SJCRH30 (cell line): ENCODE measurements around the gene MRS2. TPM values are rescaled to one million over a fixed set of nuclear protein-coding genes. Genes with fewer than 3 reads are reported as not detected.
"Not testable (repeated sequence)": the region's sequence is repeated elsewhere in the genome, so short reads cannot be mapped to it uniquely, and the experiment has no call there.

ENCODE experiments used
- DNase-seq, 2 experiments: peaks; one replicate each; pipeline ENCODE4 v3.0.0-alpha.2; 2015 to 2020
- H3K27ac ChIP-seq: fragments of 250-450 bp; sonication (Bioruptor Pico); 2 replicates; pipeline ENCODE4 v1.5.1; 2020; ENCODE audit warnings: mild to moderate bottlenecking, moderate library complexity
- H3K27me3 ChIP-seq: fragments of 250-450 bp; sonication (Bioruptor Pico); 2 replicates; pipeline ENCODE4 v1.5.1; 2020; ENCODE audit warnings: mild to moderate bottlenecking, moderate library complexity
- H3K36me3 ChIP-seq: fragments of 250-450 bp; sonication (Bioruptor Pico); 2 replicates; pipeline ENCODE4 v1.5.1; 2020; ENCODE audit warnings: mild to moderate bottlenecking, moderate library complexity
- H3K4me1 ChIP-seq: fragments of 250-450 bp; sonication (Bioruptor Pico); 2 replicates; pipeline ENCODE4 v1.5.1; 2020; ENCODE audit warnings: mild to moderate bottlenecking, moderate library complexity
- H3K4me3 ChIP-seq: fragments of 250-450 bp; sonication (Bioruptor Pico); 2 replicates; pipeline ENCODE4 v1.5.1; 2020; ENCODE audit warnings: mild to moderate bottlenecking, moderate library complexity
- H3K9me3 ChIP-seq: fragments of 250-450 bp; sonication (Bioruptor Pico); replicated peaks from 2 replicates; pipeline ENCODE4 v1.5.1; 2020; ENCODE audit warnings: mild to moderate bottlenecking, moderate library complexity
- total RNA-seq: library from RNA; depleted of rRNA; stranded (reverse); fragments of >200 nt; shearing (Covaris generic); gene quantifications from 2 replicates; pipeline ENCODE4 v1.2.3, GENCODE V29; 2014

MRS2 gene
- total RNA-seq, 1 experiment from 2014 or later: 14.4 TPM

- DNase-seq: no peak
- no peaks in the 10 kb centered on the region for H3K4me1 ChIP-seq
- no peaks in the 10 kb centered on the region for H3K27me3 ChIP-seq
- no peak overlapping the region for H3K27ac ChIP-seq
- H3K9me3 ChIP-seq: no peaks in the 10 kb centered on the region
- no peaks in the 10 kb centered on the region for H3K36me3 ChIP-seq
- H3K4me3 ChIP-seq: no peak overlapping the region
Observed at GRCh38 chr6:24381476-24382219, 21.1 kb upstream of the MRS2 start.

DNA sequence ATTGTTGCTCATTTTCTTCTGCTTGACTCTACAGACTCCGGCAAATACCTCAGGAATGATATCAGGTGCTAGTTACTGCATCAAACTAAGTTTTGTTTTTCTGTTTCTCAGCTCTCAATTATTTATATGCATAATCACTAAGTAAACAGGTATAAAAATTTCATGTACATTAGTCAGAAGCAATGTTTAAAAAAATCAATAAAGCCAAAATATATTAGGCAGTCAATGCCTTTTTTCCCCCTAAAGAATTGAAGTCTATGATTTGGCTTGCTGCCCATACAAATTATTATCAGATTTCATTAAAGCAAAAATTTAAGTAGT is 20.6 kb upstream of the MRS2 start:
- Histone ChIP-seq H3K36me3 (no peaks in the 10 kb centered on the region), H3K27me3 (no peaks in the 10 kb centered on the region), H3K4me1 (no peaks in the 10 kb centered on the region), H3K27ac (no peak overlapping the region), H3K9me3 (no peaks in the 10 kb centered on the region), H3K4me3 (no peak overlapping the region)
- DNase-seq: no peak

DNA sequence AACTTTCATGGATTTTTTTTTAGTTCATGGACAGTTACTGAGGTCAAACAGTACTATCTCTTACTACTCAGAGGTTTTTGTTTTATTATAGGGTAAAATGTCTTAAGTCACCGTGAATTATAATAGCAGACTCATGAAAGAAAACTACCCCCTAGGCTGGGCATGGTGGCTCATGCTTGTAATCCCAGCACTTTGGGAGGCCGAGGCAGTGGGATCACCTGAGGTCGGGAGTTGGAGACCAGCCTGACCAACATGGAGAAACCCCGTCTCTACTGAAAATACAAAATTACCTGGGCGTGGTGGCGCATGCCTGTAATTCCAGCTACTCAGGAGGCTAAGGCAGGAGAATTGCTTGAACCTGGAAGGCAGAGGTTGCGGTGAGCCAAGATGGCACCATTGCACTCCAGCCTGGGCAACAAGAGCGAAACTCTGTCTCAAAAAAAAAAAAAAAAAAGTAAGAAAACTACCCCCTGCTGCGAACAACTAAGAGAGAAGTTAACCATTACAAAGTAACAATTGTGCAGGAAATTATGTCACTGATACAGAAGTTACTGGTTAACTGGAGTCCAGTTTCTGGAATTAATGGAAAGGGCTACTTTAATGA is 19.7 kb upstream of the MRS2 start:
- not testable (repeated sequence) for DNase-seq, H3K9me3 ChIP-seq, H3K27me3 ChIP-seq, H3K27ac ChIP-seq, H3K36me3 ChIP-seq, H3K4me1 ChIP-seq, H3K4me3 ChIP-seq

DNA sequence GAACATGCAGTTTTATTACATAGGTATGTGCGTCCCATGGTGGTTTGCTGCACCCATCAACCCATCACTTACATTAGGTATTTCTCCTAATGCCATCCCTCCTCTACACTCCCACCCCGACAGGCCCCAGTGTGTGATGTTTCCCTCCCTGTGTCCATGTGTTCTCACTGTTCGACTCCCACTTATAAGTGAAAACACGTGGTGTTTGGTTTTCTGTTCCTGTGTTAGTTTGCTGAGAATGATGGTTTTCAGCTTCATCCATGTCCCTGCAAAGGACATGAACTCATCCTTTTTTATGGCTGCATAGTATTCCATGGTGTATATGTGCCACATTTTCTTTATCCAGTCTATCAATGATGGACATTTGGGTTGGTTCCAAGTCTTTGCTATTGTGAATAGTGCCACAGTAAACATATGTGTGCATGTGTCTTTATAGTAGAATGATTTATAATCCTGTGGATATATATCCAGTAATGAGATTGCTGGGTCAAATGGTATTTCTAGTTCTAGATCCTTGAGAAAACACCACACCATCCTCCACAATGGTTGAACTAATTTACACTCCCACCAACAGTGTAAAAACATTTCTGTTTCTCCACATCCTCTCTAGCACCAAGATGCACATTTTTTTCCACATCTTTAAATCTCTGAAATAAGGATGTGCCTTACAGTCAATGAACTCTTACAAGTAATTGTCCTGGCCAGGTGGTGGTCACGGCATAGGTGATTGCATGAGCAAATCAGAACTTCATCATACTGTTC is 18.2 kb upstream of the MRS2 start:
- DNase-seq, H3K4me1 ChIP-seq, H3K9me3 ChIP-seq, H3K36me3 ChIP-seq, H3K27me3 ChIP-seq, H3K4me3 ChIP-seq, H3K27ac ChIP-seq: not testable (repeated sequence)

- H3K4me1 ChIP-seq: no peaks in the 10 kb centered on the region
- no peaks in the 10 kb centered on the region for H3K36me3 ChIP-seq
- no peak overlapping the region for H3K27ac ChIP-seq
- no peaks in the 10 kb centered on the region for H3K27me3 ChIP-seq
- no peak for DNase-seq
- no peaks in the 10 kb centered on the region for H3K9me3 ChIP-seq
- no peak overlapping the region for H3K4me3 ChIP-seq
Observed at GRCh38 chr6:24385536-24386269, 17.0 kb upstream of the MRS2 start.

DNA sequence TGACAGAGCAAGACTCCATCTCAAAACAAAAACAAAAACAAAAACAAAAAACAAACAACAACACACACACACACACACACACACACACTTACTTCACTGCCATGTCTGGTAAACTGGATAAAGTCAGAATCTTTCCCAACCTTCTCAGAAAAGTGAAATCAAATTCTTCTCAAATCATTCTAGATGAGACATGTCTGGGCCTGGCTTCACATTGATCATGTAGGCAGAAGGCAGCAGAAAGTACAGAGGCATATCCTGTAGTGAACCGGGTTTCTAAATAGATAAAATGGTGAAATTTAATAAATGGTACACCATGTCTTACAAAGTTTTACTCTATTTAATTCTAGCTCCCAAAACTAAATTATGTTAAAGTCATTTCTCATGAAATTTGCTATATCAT is 14.9 kb upstream of the MRS2 start:
- DNase-seq: no peak
- no peak overlapping the region for H3K4me3 ChIP-seq
- no peaks in the 10 kb centered on the region for H3K9me3 ChIP-seq
- no peaks in the 10 kb centered on the region for H3K27me3 ChIP-seq
- H3K27ac ChIP-seq: no peak overlapping the region
- H3K36me3 ChIP-seq: no peaks in the 10 kb centered on the region
- no peaks in the 10 kb centered on the region for H3K4me1 ChIP-seq

GRCh38 chr6:24391208-24391607 is 11.5 kb upstream of the MRS2 start:
- no peaks in the 10 kb centered on the region for H3K4me1 ChIP-seq
- no peak for DNase-seq

GRCh38 chr6:24391756-24392405 is 10.9 kb upstream of the MRS2 start:
- Histone ChIP-seq H3K4me3 (no peak overlapping the region), H3K27me3 (no peaks in the 10 kb centered on the region), H3K27ac (no peak overlapping the region), H3K36me3 (no peaks in the 10 kb centered on the region), H3K9me3 (no peaks in the 10 kb centered on the region), H3K4me1 (no peaks in the 10 kb centered on the region)
- DNase-seq: no peak

More at GRCh38 chr6:24391208-24391607, 11.5 kb upstream of the MRS2 start:
- Histone ChIP-seq H3K4me3 (no peak overlapping the region), H3K9me3 (no peaks in the 10 kb centered on the region), H3K27ac (no peak overlapping the region), H3K36me3 (no peaks in the 10 kb centered on the region), H3K27me3 (no peaks in the 10 kb centered on the region)

DNA sequence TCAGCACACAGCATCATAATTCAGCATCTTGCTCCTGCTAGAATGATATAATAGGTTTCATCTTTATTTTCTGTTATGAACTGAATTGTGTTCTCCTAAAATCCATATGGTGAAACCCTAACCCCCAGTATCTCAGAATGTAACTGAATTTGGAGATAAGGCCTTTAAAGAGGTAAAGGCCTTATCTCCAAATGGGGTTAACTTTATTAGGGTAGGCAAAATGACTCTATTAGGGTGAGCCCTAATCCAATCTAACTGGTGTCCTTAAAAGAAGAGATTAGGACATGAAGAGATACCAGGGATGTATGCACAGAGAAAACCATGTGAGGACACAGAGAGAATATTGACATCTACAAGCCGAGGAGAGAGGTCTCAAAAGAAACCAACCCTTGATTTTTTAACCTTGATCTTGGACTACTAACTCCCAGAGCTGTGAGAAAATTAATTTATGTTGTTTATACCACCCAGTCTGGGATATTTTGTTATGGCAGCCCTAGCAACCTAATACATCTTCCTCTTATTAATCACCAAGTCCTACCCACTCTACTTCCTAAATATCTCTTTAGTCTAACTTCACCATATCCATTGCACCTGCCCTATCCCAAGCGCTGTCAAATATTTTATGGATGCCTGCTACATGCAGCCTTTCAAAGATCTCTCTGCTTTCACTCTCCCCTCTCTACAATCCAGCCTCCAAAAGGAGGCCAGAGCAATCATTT is 8.5 kb upstream of the MRS2 start:
- Histone ChIP-seq H3K36me3 (no peaks in the 10 kb centered on the region), H3K4me1 (no peaks in the 10 kb centered on the region), H3K27me3 (no peaks in the 10 kb centered on the region), H3K4me3 (no peak overlapping the region), H3K27ac (no peak overlapping the region), H3K9me3 (no peaks in the 10 kb centered on the region)
- no peak for DNase-seq

GRCh38 chr6:24394780-24395437 is 7.8 kb upstream of the MRS2 start:
- Histone ChIP-seq H3K4me1 (no peaks in the 10 kb centered on the region), H3K27me3 (no peaks in the 10 kb centered on the region), H3K9me3 (no peaks in the 10 kb centered on the region), H3K27ac (no peak overlapping the region), H3K36me3 (no peaks in the 10 kb centered on the region), H3K4me3 (no peak overlapping the region)
- DNase-seq: no peak

DNA sequence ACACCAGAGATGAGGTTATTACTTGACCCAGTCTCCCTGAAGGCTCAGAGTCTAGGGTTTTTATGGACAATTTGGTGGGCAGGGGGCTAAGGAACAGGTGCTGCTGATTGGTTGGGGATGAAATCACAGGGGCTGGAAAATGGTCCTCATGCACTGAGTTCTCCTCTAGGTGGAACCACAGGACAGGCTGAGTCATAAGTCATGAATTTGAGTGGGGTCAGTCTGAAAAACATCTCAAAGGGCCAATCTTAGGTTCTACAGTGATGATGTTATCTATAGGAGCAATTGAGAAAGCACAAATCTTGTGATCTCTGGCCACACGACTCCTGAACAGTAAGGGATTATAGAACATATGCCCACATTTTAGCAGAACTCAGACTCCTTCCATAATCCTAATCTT is 5.9 kb upstream of the MRS2 start:
- DNase-seq: no peak
- Histone ChIP-seq H3K27ac (no peak overlapping the region), H3K36me3 (no peaks in the 10 kb centered on the region), H3K4me3 (no peak overlapping the region), H3K4me1 (no peaks in the 10 kb centered on the region), H3K27me3 (no peaks in the 10 kb centered on the region), H3K9me3 (no peaks in the 10 kb centered on the region)

DNA sequence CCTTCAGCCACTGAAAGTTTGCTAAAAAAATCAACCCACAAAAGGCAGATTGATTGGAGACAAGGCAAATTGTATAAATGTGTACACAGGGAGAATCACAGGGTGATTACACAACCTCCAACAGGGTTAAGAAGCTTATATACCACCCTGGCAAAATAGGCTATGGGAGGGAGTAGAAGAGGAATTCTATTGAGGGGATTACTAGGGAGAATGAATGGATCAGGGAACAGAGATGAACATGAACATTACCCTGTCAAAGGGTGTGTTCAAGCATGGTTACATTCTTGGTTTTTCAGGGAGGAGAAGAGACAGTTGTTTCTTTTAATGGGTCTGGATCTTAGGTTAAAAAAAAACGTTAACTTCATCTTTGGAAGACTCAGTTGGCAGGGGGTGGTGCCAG is 5.1 kb upstream of the MRS2 start:
- DNase-seq: no peak
- Histone ChIP-seq H3K36me3 (no peaks in the 10 kb centered on the region), H3K27ac (no peak overlapping the region), H3K9me3 (no peaks in the 10 kb centered on the region), H3K4me3 (no peak overlapping the region), H3K4me1 (no peaks in the 10 kb centered on the region), H3K27me3 (no peaks in the 10 kb centered on the region)

- H3K36me3 ChIP-seq, H3K4me3 ChIP-seq, H3K4me1 ChIP-seq, H3K9me3 ChIP-seq, H3K27me3 ChIP-seq, H3K27ac ChIP-seq, DNase-seq: not testable (repeated sequence)
Observed at GRCh38 chr6:24400045-24401039, 2.4 kb upstream of the MRS2 start.
